ENCODE measurements around the gene DLGAP1.

The DLGAP1 gene

DNA sequence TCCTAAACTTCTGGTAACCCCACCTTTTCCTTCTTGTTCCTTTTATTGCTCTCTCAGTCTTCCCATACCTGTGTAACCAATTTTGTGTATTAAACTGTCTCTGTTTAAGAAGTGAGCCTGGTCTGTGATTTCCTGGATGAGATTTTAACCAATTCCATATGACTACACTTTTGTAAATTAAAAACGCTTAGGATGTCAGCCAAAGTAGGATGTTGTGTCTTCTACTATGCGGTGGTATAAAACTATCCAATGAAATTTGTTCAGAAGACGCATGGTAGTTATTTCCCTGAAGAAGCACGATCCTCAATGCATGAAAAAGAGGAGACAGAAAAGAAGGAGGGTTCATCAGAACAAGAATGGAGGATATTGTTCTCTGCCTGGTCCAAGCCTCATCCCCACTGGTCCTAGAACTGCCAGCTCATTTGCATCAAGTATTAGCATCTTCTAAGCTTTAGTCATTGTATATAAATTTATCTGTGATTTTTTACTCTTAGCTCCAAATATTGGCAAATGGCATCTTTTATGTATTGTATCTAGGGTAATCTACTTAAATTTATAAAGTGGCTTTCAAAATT lies 877.7 kb downstream of the DLGAP1 start:
- no peak for DNase-seq

DNA sequence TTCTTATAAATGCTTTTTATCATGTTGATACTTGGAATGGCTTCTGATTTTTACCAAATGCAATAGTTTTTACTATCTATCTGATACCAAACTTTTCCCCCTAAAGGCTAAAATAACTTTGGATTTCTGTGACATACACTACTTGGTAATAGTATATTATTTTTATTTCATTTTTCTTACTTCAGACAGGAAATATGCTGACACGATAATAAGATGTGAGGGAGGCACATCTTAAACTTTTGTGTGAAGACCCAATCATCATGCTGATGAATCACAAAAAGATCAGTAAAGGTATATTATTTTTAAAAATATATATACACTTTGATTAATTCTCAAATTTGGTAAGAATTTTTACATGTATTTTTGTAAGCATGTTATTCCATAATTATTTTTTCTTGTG lies 882.3 kb downstream of the DLGAP1 start:
- DNase-seq: no peak

DNA sequence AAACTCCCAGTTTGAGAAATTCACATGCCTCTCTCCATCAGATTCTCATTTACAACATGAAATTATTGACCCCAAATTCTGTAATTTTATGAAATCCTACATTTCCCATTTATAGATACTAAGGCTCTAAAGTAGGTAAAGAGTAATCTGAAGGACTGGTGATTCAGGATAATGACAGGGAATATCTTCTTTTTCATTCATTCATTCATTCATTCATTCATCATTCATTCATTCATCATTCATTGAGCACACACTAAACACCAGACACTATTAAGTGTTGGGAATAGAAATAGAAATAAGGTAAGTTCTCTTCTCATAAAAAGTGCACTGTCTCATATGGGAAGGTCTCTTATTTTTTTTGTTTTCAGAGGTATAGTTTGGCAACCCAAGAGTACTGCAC lies 888.3 kb downstream of the DLGAP1 start:
- DNase-seq: no peak

DNA sequence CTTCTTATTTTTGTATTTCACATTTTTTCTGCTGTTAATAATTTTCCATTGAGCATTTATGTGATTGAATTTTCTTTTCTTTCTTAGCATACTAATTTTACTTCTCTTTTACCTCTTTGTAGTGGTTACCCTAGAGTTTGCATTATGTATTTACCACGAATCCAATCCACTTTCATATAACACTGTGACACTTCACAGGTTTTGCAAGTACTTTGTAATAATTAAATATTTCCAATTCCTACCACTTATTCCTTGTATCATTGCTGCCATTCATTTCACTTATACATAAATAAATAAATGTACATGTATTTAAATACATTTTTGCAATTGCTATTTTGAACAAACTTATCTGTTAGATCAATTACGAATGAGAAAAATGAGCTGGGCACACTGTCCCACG lies 894.4 kb downstream of the DLGAP1 start:
- no peak for DNase-seq

DNA sequence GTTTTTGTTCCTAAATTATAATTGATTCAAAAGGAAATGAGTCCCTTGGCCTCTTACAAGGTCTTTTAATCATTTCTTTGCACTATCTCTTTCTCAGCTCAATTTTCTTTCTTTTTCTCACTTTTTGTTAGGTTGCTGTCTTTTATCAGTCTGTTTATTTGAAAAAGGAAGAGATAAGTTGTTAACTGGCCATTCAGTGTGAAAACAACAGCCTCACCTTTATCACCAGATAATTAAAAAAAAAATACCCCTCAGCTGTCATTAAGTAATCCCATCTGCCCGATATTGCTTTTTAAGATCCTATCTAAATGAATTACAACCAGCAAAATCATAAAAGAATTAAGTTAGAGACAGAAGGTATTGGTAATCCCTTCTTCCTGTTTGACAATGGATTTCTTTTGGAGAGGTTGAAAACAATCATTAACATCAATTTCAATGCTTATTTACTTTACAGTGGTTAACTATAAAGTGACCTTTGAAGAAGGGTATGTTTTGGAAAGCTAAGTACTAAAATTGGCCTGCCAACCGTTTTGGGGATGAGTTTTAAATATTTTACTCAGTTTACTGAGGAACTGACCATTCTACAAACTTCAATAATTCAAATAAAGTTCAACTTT lies 900.2 kb downstream of the DLGAP1 start:
- no peak for DNase-seq

DNA sequence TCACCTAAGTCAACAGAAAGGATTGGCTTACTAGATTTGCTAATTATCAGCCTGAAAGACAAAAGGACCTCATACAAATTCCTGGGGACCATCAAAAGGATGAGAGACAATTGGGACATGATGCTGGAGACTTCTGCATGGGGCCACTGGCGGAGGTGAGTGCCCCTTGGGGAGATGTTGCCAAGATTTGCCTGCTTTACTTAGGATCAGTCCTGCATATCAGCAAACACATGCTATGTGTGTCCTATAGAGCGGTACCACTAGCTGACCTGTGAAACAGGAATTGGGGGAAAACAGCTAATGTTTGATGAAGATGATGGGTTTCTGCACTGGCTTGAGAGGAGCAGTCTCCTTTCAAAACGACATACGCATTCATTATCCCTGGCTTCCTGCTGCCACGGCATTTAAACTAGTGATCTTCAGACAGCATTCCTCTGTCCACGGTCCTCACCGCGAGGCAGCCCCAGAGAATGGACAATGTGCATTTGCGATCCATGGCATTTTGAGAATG lies 901.0 kb downstream of the DLGAP1 start:
- no peak for DNase-seq

DNA sequence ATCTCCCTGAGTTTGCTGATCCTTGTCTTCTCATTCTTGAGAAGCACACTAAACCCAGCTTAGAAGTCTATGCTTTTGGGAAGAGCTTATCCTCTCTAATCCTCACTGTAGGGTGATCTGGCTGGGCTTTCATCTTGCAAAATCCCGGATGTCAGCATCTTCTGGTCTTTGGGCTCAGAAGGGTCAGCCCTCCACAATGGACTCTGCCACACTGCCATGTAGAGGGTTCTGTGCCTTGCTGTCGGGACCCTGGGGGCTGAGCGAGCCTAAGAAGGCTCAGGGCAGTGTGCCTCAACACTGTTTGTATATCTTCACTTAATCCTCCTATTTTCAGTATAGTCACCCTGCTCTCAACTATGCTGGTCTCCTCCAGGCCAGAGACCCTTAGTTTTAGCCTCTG lies 902.8 kb downstream of the DLGAP1 start:
- no peak for DNase-seq

DNA sequence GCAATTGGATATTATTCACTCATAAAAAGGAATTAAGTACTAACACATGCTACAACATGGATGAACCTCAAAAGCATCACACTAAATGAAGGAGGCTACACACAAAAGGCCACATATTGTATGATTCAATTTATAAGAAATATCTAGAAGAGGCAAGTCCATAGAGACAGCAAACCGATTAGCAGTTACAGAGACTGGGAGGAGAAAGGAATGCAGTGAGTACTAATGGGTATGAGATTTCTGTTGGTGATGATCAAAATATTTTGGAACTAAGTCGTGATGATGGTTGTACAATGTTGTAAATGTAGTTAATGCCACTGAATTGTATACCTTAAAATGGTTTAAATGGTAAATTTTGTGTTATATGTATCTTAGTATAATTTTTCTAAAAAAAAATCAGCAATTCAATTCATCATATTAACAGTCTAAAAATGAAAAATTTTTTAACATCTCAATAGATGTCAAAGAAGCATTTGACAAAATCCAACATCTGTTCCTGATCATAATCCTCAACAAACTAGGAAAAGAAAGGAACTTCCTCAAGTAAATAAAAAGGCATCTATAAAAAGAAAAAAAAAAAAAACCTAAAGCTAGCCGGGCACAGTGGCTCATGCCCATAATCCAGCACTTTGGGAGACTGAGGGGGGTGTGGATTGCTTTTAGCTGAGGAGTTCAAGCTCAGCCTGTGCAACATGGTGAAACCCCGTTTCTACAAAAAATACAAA lies 907.1 kb downstream of the DLGAP1 start:
- no peak for DNase-seq

DNA sequence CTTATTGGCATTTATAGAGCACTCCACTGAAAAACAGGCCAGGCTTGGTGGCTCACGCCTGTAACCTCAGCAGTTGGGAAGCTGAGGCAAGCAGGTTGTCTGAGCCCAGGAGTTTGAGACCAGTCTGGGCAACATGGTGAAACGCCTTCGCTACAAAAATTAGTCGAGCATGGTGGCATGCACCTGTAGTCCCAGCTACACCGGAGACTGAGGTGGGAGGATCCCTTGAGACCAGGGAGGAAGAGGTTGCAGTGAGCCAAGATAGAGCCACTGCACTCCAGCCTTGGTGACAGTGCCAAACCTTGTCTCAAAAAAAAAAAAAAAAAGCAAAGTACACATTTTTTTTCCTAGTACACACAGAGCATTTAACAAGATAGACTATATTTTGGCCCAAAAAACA lies 909.0 kb downstream of the DLGAP1 start:
- DNase-seq: no peak

DNA sequence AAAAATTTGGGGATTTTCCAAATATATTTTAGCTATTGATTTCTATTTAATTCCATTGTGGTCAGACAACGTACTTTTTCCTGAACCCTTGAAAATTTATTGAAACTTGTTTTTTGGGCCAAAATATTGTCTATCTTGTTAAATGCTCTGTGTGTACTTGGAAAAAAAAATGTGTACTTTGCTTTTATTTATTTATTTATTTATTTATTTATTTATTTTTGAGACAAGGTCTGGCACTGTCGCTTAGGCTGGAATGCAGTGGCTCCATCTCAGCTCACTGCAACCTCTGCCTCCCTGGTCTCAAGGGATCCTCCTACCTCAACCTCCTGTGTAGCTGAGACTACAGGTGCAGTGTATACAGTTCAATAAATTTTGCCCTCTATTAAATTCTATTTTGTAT lies 910.6 kb downstream of the DLGAP1 start:
- no peak for DNase-seq

DNA sequence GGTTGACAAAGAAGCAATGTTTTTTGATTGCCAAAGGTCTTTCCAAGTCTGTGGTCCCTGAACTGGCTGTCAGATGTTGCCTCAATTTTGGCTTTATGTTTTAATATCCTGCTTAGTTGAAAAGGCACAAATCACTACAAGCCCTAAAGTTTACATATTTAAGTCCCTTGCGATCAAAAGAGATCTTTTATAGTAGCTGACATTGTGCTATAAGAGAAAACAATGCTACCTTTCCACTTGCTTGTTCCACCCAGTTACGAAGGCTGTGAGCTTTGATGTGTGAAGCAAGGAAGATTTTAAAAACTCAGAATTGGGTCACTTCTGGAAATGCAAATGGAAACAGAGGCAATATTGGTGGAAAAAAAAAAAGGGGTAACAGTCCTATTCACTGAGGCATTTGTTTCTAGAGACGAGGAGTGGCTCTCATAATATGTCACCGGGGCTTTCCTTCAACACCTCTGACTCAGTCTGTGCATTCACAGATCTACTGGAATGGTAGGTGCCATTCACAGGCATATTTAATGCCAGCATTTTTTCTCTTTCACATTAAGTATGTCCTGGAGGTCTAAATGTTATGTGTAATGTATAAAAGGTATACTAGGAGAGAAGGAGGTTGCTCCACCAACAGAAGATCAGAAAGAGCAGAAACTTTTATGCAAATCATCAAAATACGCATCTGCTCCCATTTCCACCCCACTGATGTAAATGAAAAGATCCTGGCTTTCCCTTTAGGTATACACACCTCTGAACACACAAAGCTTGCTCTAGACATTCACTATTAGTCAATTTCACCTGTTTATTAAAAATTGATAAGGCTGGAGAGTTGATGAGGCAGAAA lies 913.3 kb downstream of the DLGAP1 start:
- DNase-seq: no peak

DNA sequence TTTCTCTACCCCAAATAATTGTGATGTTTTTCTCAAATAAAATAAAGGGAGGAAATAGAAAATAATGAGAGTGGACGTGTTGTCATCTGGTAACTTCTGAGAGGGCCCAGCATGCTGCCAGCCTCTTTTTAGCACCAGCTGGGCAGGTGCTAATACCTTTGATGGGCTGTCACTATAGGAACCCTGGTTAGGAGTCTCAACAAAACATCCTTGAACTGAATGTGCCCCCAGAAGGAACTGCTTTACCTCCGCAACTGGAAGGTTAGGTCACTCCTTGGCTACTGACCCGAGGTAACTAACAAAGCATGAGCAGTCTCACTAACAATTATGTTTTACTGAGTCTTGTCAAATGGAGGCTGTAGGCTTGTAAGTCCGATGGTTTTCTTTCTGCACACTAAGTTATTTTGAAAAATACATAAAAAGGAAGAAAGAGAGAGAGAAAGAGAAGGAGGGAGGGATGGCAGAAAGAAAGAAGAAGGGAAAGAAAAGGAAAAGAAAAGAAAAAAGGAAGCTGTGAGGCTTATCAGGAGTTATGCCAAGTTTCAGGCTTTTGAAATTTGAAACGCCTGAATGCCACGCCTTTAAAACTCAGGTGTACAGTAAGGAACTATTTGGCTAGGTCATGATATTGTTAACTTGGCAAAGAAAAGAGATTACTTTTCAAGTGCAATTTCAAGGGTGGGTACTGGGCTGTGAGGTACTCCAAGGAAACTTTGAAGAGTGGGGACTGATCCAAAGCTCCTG lies 914.1 kb downstream of the DLGAP1 start:
- DNase-seq: no peak

DNA sequence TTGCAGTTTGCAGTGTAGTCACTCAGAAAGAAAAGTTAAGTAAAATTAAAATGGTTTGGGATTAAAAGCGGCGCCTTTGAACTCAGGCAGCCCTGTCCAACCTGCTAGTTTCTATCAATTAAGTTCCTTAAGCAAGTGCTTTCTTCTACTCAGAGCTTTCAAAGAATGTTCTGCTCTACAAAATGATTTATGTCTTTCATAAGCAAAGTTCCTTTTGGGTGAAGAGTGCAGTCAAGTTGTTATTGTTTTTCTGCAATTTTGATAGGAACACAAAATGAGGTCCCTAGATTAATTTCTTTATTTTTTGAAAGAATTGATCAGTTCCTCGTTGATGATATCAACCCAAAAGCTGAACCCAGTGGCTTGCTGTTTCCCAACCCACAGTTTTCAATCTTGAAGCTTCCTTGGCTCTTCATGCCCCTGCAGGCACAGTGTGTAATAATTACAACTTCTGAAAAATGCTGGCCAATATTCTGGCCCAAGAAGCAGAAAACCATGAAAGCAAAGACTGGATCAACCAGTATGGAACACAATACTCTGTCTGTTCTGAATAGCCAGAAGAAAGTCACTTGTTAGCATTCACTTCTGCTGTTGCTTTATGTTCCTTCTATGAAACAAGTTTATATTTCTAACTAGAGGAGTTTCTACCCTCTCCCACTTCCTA lies 916.0 kb downstream of the DLGAP1 start:
- DNase-seq: no peak

DNA sequence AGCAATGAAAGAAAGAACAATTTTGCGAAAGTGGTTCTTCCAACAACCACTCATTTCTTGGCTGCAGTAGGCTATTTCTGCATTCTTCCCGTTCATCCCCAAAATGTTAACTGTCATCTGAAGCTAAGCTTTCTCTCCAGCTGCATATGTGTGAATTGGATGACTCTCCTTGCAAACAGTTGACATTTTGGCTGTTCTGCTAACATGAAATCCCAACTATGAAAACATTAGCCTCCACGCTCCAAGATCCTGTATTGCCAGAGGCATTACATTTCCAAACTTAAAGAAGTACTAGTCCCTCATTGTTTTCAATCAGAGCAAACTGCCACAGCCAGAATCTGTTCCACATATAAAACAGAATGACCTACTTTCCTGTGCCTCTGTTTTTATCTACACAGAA lies 916.7 kb downstream of the DLGAP1 start:
- DNase-seq: no peak

DNA sequence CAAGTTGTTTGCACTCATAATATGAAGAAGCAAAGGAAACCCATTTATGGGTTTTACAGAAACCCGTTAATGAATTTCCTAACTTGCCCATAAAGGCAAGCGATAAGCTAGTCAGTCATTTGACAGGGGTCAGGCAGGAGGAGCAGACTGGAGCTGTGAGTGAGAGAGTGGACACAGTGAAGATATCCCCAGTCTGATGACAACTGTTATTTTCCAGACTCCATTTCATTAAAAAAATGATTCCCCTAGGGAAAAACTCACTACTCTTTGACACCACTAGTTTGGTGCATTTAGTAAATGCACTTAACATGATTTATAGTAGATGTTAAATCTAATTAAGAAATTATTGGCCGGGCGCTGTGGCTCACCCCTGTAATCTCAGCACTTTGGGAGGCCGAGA lies 924.3 kb downstream of the DLGAP1 start:
- no peak for DNase-seq

DNA sequence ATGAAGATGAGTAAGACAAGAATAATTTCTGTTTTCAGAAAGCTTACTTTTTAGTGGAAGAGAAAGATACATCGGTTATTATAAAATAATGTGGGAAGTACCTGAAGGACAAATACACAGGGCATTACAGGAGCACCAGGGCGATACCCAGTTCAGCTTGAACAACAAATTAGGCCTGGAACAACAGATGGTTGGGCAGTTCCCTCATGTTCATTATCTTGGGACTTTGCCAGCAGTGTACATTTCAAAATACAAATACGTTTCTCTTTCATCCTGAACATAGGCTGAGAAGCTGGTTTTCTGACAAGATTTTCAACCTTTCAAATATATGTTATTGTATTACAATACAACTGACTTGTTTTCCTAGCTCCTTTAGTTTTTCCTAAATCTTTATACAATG lies 925.5 kb downstream of the DLGAP1 start:
- no peak for DNase-seq

DNA sequence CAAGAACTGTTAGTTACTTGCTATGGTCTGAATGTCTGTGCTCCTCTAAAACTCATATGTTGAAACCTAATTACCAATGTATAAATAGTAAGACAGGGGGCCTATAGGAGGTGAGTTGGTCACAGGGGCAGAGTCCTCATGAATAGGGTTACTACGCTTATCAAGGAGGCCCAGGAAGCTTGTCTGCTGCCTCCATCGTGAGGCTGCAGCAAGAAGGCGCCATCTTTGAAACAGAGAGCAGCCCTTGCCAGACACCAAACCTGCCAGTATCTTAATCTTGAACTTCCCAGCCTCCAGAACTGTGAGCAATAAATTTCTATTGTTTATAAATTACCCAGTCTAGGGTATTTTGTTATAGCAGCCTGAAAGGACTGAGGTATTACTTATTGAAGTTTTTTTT lies 926.0 kb downstream of the DLGAP1 start:
- no peak for DNase-seq

DNA sequence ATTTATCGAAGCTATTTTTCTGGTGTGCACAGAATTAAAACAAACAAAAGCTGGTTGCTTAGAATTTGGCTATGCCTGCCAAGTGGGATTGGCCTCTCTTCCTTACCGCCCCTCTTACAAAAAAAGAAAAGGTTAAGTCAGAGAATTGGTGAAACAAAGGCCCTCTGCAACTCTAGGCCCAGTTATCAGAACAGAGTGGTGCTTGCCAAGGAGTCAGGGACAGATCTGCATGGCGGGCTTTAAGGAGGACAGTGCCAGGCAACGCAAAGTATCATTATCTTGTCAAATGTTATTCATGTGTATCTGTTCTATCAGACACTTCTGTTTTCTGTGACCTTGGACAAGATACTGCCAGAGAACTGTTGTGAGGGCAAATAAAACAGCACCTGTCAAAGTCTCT lies 926.9 kb downstream of the DLGAP1 start:
- no peak for DNase-seq

DNA sequence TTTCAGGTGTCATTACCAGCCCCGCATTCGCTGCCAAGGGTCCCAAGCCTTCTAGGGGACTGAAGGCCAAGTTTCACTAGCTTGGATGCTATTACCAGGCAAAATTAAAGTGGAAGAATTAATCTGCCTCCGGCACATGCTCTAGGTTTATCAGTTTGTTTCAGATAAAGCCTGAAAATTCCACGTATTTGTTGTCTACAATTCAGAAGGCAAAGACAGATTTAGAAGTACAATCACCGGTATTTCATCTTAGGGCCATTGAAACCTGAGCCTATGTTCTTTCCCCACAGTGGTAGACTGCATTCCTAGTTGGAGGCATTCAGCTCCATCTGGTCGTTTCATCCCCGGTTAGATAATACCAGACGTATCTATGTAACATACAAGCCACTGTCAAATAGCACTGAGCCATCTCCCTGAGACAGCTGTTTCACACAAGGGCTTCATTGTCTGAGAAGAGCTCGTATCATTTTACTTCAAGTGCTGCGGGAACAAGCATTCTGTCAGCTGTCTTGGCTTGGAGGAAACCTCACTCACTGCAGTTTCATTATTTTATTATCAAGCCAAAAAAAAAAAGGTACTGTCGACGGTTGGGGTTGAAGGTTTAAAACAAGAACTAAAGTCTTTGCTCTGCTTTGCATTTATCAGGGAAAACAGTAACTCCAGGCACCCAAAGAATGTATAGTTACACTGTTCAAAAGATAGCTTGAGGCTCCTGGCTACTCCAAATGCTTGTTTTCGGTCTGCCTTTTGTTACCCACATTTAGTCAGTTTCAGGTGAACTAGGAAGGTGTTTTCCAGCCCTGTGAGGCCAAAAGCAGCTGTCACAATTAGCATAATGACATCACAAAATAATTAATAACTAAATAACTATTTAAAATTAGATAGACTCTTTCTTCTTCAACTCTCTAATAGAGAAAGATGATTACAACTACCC lies 928.4 kb downstream of the DLGAP1 start:
- DNase-seq: no peak

DNA sequence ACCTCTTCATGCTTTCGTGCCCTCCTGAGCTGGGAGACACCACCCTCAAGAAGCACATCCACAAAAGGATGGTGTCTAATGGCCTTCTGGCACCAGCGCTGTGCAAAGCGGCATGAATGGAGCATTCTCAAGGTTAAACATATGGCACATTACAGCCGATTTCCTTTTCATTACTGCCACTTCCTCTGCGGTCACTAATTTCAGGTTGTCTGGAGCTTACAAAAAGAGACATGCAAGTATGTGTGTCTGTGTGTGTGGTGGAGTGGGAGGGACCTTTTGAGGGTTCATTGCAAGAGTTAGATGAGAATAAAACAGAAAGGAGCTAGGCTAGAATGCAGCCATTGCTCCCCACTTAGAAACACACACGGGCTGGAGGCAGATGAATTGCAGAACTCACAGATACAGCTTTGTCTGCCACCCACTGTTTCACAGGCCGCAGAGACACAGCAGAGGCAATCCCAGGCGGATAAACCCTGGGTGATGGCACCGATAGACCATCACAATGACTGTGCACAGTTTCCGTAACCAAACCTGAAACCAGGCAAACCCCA lies 929.2 kb downstream of the DLGAP1 start:
- peak; percentile 18 to 53 (median 46) for DNase-seq

Measured in suppressor macrophage (primary cell).